Subcutaneous abdominal adipose tissue (tissue), 5 donors: ENCODE results near the gene MTERF4.

Source experiments
- H3K27ac ChIP-seq: one replicate; pipeline ENCODE4 v1.7.0; 2013; ENCODE audit warnings: low read depth, mild to moderate bottlenecking, inconsistent platforms, low read length, moderate library complexity
- H3K27me3 ChIP-seq, 5 donors: one replicate each; pipeline ENCODE4 v1.7.0; 2013; ENCODE audit warnings: low read length in 5 of 5, inconsistent platforms in 1 of 5; ENCODE audit not compliant: control insufficient read depth in 5 of 5, insufficient read depth in 4 of 5
- H3K36me3 ChIP-seq, 5 donors: one replicate each; pipeline ENCODE4 v1.7.0; 2013; ENCODE audit warnings: low read length in 5 of 5; ENCODE audit not compliant: control insufficient read depth in 5 of 5, insufficient read depth in 5 of 5
- H3K4me1 ChIP-seq, 5 donors: one replicate each; pipeline ENCODE4 v1.7.0; 2013; ENCODE audit warnings: low read length in 5 of 5, mild to moderate bottlenecking in 3 of 5, moderate library complexity in 1 of 5; ENCODE audit not compliant: control insufficient read depth in 5 of 5, insufficient read depth in 5 of 5
- H3K4me3 ChIP-seq, 5 donors: one replicate each; pipeline ENCODE4 v1.7.0; 2013; ENCODE audit warnings: low read length in 5 of 5, low read depth in 1 of 5
- H3K9ac ChIP-seq, 5 donors: one replicate each; pipeline ENCODE4 v1.7.0; 2013; ENCODE audit warnings: low read length in 5 of 5, mild to moderate bottlenecking in 4 of 5, moderate library complexity in 3 of 5
- H3K9me3 ChIP-seq, 5 donors: one replicate each; pipeline ENCODE4 v1.7.0; 2013; ENCODE audit warnings: low read length in 5 of 5; ENCODE audit not compliant: control insufficient read depth in 5 of 5
- donor health status: healthy.
- donor health status: healthy.
- donor health status: healthy.
- donor health status: healthy.
- donor health status: healthy.

MTERF4 gene

GRCh38 chr2:241081643-241082340, 20.3 kb downstream of the MTERF4 start:
- no peak overlapping the region for H3K27ac ChIP-seq
- H3K9ac ChIP-seq = peak overlapping the region in 1 of 5 donors; percentile 27
- H3K36me3 ChIP-seq = peaks cover 5 to 22% (median 11%) of the 10 kb centered on the region in 5 donors
- no peaks in the 10 kb centered on the region for H3K9me3 ChIP-seq
- peaks cover 0 to 7% (median 6%) of the 10 kb centered on the region in 5 donors for H3K4me1 ChIP-seq
- no peaks in the 10 kb centered on the region for H3K27me3 ChIP-seq
- no peak overlapping the region for H3K4me3 ChIP-seq

- no peaks in the 10 kb centered on the region for H3K27me3 ChIP-seq
- H3K27ac ChIP-seq = no peak overlapping the region
- H3K36me3 ChIP-seq = peaks cover 0 to 16% (median 5%) of the 10 kb centered on the region in 5 donors
- H3K4me3 ChIP-seq = no peak overlapping the region
- H3K9me3 ChIP-seq = no peaks in the 10 kb centered on the region
- H3K4me1 ChIP-seq = peaks cover 0 to 7% (median 6%) of the 10 kb centered on the region in 5 donors
- peak overlapping the region in 1 of 5 donors; percentile 27 for H3K9ac ChIP-seq
Measured at GRCh38 chr2:241081190-241081642, 20.9 kb downstream of the MTERF4 start.

- Histone ChIP-seq H3K27me3 (no peaks in the 10 kb centered on the region), H3K4me1 (peaks cover 0 to 7% (median 6%) of the 10 kb centered on the region in 5 donors), H3K9ac (no peak overlapping the region), H3K4me3 (no peak overlapping the region), H3K36me3 (peaks cover 2 to 18% (median 6%) of the 10 kb centered on the region in 5 donors), H3K9me3 (no peaks in the 10 kb centered on the region), H3K27ac (no peak overlapping the region)
Measured at GRCh38 chr2:241080405-241081189, 21.5 kb downstream of the MTERF4 start.

GRCh38 chr2:241074901-241075540, 27.1 kb downstream of the MTERF4 start:
- Histone ChIP-seq H3K9me3 (no peaks in the 10 kb centered on the region), H3K27ac (no peak overlapping the region), H3K4me3 (no peak overlapping the region), H3K4me1 (no peaks in the 10 kb centered on the region), H3K9ac (no peak overlapping the region), H3K36me3 (peaks cover 11 to 60% (median 55%) of the 10 kb centered on the region in 5 donors), H3K27me3 (no peaks in the 10 kb centered on the region)

- Histone ChIP-seq H3K36me3 (peaks cover 11 to 67% (median 63%) of the 10 kb centered on the region in 5 donors), H3K4me3 (no peak overlapping the region), H3K9me3 (no peaks in the 10 kb centered on the region), H3K4me1 (no peaks in the 10 kb centered on the region), H3K27me3 (no peaks in the 10 kb centered on the region), H3K9ac (no peak overlapping the region), H3K27ac (no peak overlapping the region)
Measured at GRCh38 chr2:241074065-241074818, 27.8 kb downstream of the MTERF4 start.

GRCh38 chr2:241073166-241074064, 28.7 kb downstream of the MTERF4 start:
- Histone ChIP-seq H3K4me3 (no peak overlapping the region), H3K36me3 (peaks cover 11 to 76% (median 71%) of the 10 kb centered on the region in 5 donors), H3K9me3 (no peaks in the 10 kb centered on the region), H3K9ac (no peak overlapping the region), H3K27ac (no peak overlapping the region), H3K4me1 (no peaks in the 10 kb centered on the region), H3K27me3 (no peaks in the 10 kb centered on the region)

GRCh38 chr2:241072553-241073165, 29.4 kb downstream of the MTERF4 start:
- Histone ChIP-seq H3K4me3 (no peak overlapping the region), H3K36me3 (peaks cover 11 to 83% (median 78%) of the 10 kb centered on the region in 5 donors), H3K9me3 (no peaks in the 10 kb centered on the region), H3K27me3 (no peaks in the 10 kb centered on the region), H3K9ac (no peak overlapping the region), H3K27ac (no peak overlapping the region), H3K4me1 (no peaks in the 10 kb centered on the region)

- Histone ChIP-seq H3K9ac (no peak overlapping the region), H3K9me3 (no peaks in the 10 kb centered on the region), H3K27ac (no peak overlapping the region), H3K27me3 (no peaks in the 10 kb centered on the region), H3K4me1 (no peaks in the 10 kb centered on the region), H3K36me3 (peaks cover 11 to 88% (median 83%) of the 10 kb centered on the region in 5 donors), H3K4me3 (no peak overlapping the region)
Measured at GRCh38 chr2:241072151-241072550, 29.9 kb downstream of the MTERF4 start.
